OCI-LY1 (cell line): Measurements from ENCODE around the gene DIS3L.

Experiments
- H2AFZ ChIP-seq: fragments of 200-600 bp; sonication (generic), shearing (Covaris generic); 2 replicates; pipeline ENCODE4 v1.6.0; 2014; ENCODE audit warnings: antibody characterized with exemption, mild to moderate bottlenecking, low read length
- H3F3A ChIP-seq: fragments of 200-600 bp; sonication (generic), shearing (Covaris generic); 2 replicates; pipeline ENCODE4 v1.6.0; 2014; ENCODE audit warnings: mild to moderate bottlenecking, antibody characterized with exemption, low read length, moderate library complexity; ENCODE audit not compliant: insufficient read depth
- H3K27ac ChIP-seq: fragments of 200-600 bp; sonication (generic); 2 replicates; pipeline ENCODE4 v1.5.1; 2014; ENCODE audit warnings: low read length, mixed run types, mild to moderate bottlenecking, low read depth; ENCODE audit not compliant: poor library complexity, severe bottlenecking
- H3K27me3 ChIP-seq: fragments of 200-600 bp; sonication (generic); 2 replicates; pipeline ENCODE4 v1.6.0; 2014; ENCODE audit warnings: antibody characterized with exemption, mild to moderate bottlenecking, low read length, moderate library complexity; ENCODE audit not compliant: insufficient read depth
- H3K36me3 ChIP-seq: fragments of 200-600 bp; sonication (generic); 2 replicates; pipeline ENCODE4 v1.6.1; 2014; ENCODE audit warnings: mild to moderate bottlenecking, antibody characterized with exemption, low read length, moderate library complexity, mixed read lengths; ENCODE audit not compliant: insufficient read depth
- H3K4me1 ChIP-seq: fragments of 200-600 bp; sonication (generic); 2 replicates; pipeline ENCODE4 v1.5.1; 2014; ENCODE audit warnings: mild to moderate bottlenecking, low read length, moderate library complexity; ENCODE audit not compliant: insufficient read depth, severe bottlenecking
- H3K4me2 ChIP-seq: fragments of 200-600 bp; sonication (generic), shearing (Covaris generic); 2 replicates; pipeline ENCODE4 v1.6.1; 2014; ENCODE audit warnings: low read length
- H3K4me3 ChIP-seq: fragments of 200-600 bp; sonication (generic); 2 replicates; pipeline ENCODE4 v1.5.1; 2014; ENCODE audit warnings: low read length, low read depth, mild to moderate bottlenecking, mixed read lengths; ENCODE audit not compliant: poor library complexity, severe bottlenecking
- H3K79me2 ChIP-seq: fragments of 200-600 bp; shearing (Covaris generic); 2 replicates; pipeline ENCODE4 v1.6.1; 2016; ENCODE audit warnings: mixed run types, low read length, mixed read lengths; ENCODE audit not compliant: insufficient read depth
- H3K9ac ChIP-seq: fragments of 200-600 bp; sonication (generic), shearing (Covaris generic); 2 replicates; pipeline ENCODE4 v1.6.1; 2014; ENCODE audit warnings: mild to moderate bottlenecking, low read length, mixed read lengths
- H3K9me2 ChIP-seq: fragments of 200-600 bp; sonication (generic), shearing (Covaris generic); 2 replicates; pipeline ENCODE4 v1.6.1; 2014; ENCODE audit warnings: low read depth, mild to moderate bottlenecking, low read length, mixed read lengths
- H3K9me3 ChIP-seq: fragments of 200-600 bp; shearing (Covaris generic); 2 replicates; pipeline ENCODE4 v1.6.1; 2014; ENCODE audit warnings: low read length, mixed read lengths
- H4K20me1 ChIP-seq: fragments of 200-600 bp; sonication (generic), shearing (Covaris generic); 2 replicates; pipeline ENCODE4 v1.6.0; 2016; ENCODE audit warnings: mild to moderate bottlenecking, low read length; ENCODE audit not compliant: insufficient read depth
- CTCF ChIP-seq: fragments of 200-600 bp; sonication (generic), shearing (Covaris generic); IDR thresholded peaks from 2 replicates; pipeline ENCODE4 v1.5.1; 2017; ENCODE audit warnings: mild to moderate bottlenecking, antibody characterized with exemption, low read length, moderate library complexity, mixed read lengths
- EZH2 ChIP-seq: fragments of 200-600 bp; sonication (generic), shearing (Covaris generic); IDR thresholded peaks from 2 replicates; pipeline ENCODE4 v1.8.0; 2017; ENCODE audit warnings: borderline replicate concordance, mixed run types, mild to moderate bottlenecking, antibody characterized with exemption, low read length, moderate library complexity, mixed read lengths

Gene DIS3L

GRCh38 chr15:66251065-66251789, 42.1 kb upstream of the DIS3L start:
- H3K79me2 ChIP-seq, result no peaks in the 10 kb centered on the region
- no peak overlapping the region for H3K4me3 ChIP-seq
- H4K20me1 ChIP-seq, result no peaks in the 10 kb centered on the region
- no peaks in the 10 kb centered on the region; the same call in 1 of the 2 replicates for H3F3A ChIP-seq
- no peak overlapping the region for H2AFZ ChIP-seq
- H3K9ac ChIP-seq, result no peak overlapping the region
- peaks cover 17% of the 10 kb centered on the region; the same call in 1 of the 2 replicates for H3K27me3 ChIP-seq
- H3K36me3 ChIP-seq, result no peaks in the 10 kb centered on the region
- no peaks in the 10 kb centered on the region for H3K9me2 ChIP-seq
- H3K4me2 ChIP-seq, result no peak overlapping the region
- TF ChIP-seq CTCF (no peak), EZH2 (no peak)
- H3K9me3 ChIP-seq, result no peaks in the 10 kb centered on the region
- peaks cover 13% of the 10 kb centered on the region for H3K4me1 ChIP-seq
- H3K27ac ChIP-seq, result no peak overlapping the region

GRCh38 chr15:66251790-66252684, 41.3 kb upstream of the DIS3L start:
- Histone ChIP-seq H3K27ac (no peak overlapping the region), H3K9me3 (no peaks in the 10 kb centered on the region), H3K4me2 (peak overlapping the region; percentile 86), H3K36me3 (no peaks in the 10 kb centered on the region), H3K4me1 (peaks cover 13% of the 10 kb centered on the region), H3K79me2 (no peaks in the 10 kb centered on the region), H4K20me1 (no peaks in the 10 kb centered on the region), H3F3A (no peaks in the 10 kb centered on the region; the same call in 1 of the 2 replicates), H3K9me2 (no peaks in the 10 kb centered on the region), H3K9ac (peak overlapping the region; percentile 40; the same call in 1 of the 2 replicates), H3K27me3 (peaks cover 18% of the 10 kb centered on the region; the same call in 1 of the 2 replicates), H3K4me3 (peak overlapping the region; percentile 61), H2AFZ (no peak overlapping the region)
- TF ChIP-seq EZH2 (no peak), CTCF (peak; percentile 50)

- TF ChIP-seq EZH2 (no peak), CTCF (no peak; the same call in 1 of the 2 replicates)
- H3K79me2 ChIP-seq, result no peaks in the 10 kb centered on the region
- H3K9ac ChIP-seq, result peak overlapping the region; percentile 40; the same call in 1 of the 2 replicates
- H3K4me2 ChIP-seq, result peak overlapping the region; percentile 86
- H2AFZ ChIP-seq, result no peak overlapping the region
- no peaks in the 10 kb centered on the region for H4K20me1 ChIP-seq
- H3K4me1 ChIP-seq, result peaks cover 13% of the 10 kb centered on the region
- no peaks in the 10 kb centered on the region for H3K36me3 ChIP-seq
- H3K27me3 ChIP-seq, result peaks cover 18% of the 10 kb centered on the region; the same call in 1 of the 2 replicates
- H3K9me3 ChIP-seq, result no peaks in the 10 kb centered on the region
- no peaks in the 10 kb centered on the region; the same call in 1 of the 2 replicates for H3F3A ChIP-seq
- H3K9me2 ChIP-seq, result no peaks in the 10 kb centered on the region
- no peak overlapping the region for H3K27ac ChIP-seq
- H3K4me3 ChIP-seq, result peak overlapping the region; percentile 61
Measured at GRCh38 chr15:66252685-66253417, 40.5 kb upstream of the DIS3L start.
